Left lung (tissue), 10 donors: Measurements from ENCODE around the gene SYNGR1. TPM values are rescaled to one million over a fixed set of nuclear protein-coding genes. Genes with fewer than 3 reads are reported as not detected.

Experiments used
- ATAC-seq: fragments of 200-7000 bp; cut with Tn5 transposase; one replicate; pipeline ENCODE4 v1.9.1; 2020; ENCODE audit warnings: moderate library complexity
- DNase-seq, 4 donors: peaks; one replicate each; pipeline ENCODE4 v3.0.0-alpha.2; 2013 to 2020
- H3K27ac ChIP-seq, 2 donors: fragments of 200-600 bp; sonication (generic) in 1 of 2; one replicate each; pipeline versions ENCODE4 v1.5.0 to v1.8.0; 2020 to 2021
- H3K27me3 ChIP-seq, 2 donors: fragments of 200-600 bp; sonication (generic) in 1 of 2; one replicate each; pipeline versions ENCODE4 v1.5.0 to v1.8.0; 2020 to 2021
- H3K36me3 ChIP-seq, 2 donors: fragments of 200-600 bp; sonication (generic) in 1 of 2; one replicate each; pipeline versions ENCODE4 v1.5.0 to v1.8.0; 2020 to 2021
- H3K4me1 ChIP-seq, 2 donors: fragments of 200-600 bp; one replicate each; pipeline ENCODE4 v1.8.0; 2021
- H3K4me3 ChIP-seq, 2 donors: fragments of 200-600 bp; sonication (generic) in 1 of 2; one replicate each; pipeline versions ENCODE4 v1.5.0 to v1.8.0; 2020 to 2021; ENCODE audit warnings: mild to moderate bottlenecking in 1 of 2
- H3K9me3 ChIP-seq, 2 donors: fragments of 200-600 bp; sonication (generic) in 1 of 2; one replicate each; pipeline versions ENCODE4 v1.5.0 to v1.8.0; 2020 to 2021
- CTCF ChIP-seq, 2 donors: fragments of 200-600 bp; sonication (generic) in 1 of 2; IDR thresholded peaks; one replicate each; pipeline versions ENCODE4 v1.5.0 to v1.8.0; 2021; ENCODE audit warnings: antibody characterized with exemption in 2 of 2
- intact Hi-C, 2 donors: fragments of 100-400 bp; cut with DNase I; formaldehyde crosslinking; loops; one replicate each; pipeline versions ENCODE4 v1.11.2 to v1.14.2; 2022
- polyA plus RNA-seq, 6 donors: library from polyadenylated mRNA; unstranded; fragments of 120-200 nt; gene quantifications; one replicate each; pipeline ENCODE4 v1.2.1, GENCODE V29; 2013; ENCODE audit not compliant: insufficient read length in 6 of 6
- total RNA-seq, 2 donors: library from RNA; stranded (reverse); fragmentation: NEBNext Ultra II Directional; extraction: Animal tissue kit (Norgen Biotek cat#: 25700); gene quantifications; one replicate each; pipeline ENCODE4 v1.2.1, GENCODE V29; 2021
- donor health status: DM: no; HTN: yes; CAD: no.
- donor health status: DM: no; HTN: no; CAD: no.

Gene SYNGR1
- total and polyA plus RNA-seq, 8 donors, result 5.5 to 32.0 (median 26.5) TPM

- intact Hi-C loops, result no loop called here
- H3K4me1 ChIP-seq, result no peaks in the 10 kb centered on the region
- DNase-seq (no peak), ATAC-seq (no peak)
- H3K27me3 ChIP-seq, result peaks cover 0 to 18% of the 10 kb centered on the region in 2 donors
- H3K27ac ChIP-seq, result no peak overlapping the region
- no peak for TF ChIP-seq CTCF (IDR thresholded peaks at IDR 0.05)
- H3K4me3 ChIP-seq, result no peak overlapping the region
- H3K36me3 ChIP-seq, result peaks cover 0 to 6% of the 10 kb centered on the region in 2 donors
- no peaks in the 10 kb centered on the region for H3K9me3 ChIP-seq
These were observed 31.4 kb downstream of the SYNGR1 start for GRCh38 chr22:39381009-39381755.

- intact Hi-C loops, result no loop called here
- H3K36me3 ChIP-seq, result peaks cover 0 to 4% of the 10 kb centered on the region in 2 donors
- ATAC-seq (no peak), DNase-seq (no peak)
- H3K9me3 ChIP-seq, result no peaks in the 10 kb centered on the region
- TF ChIP-seq CTCF (IDR thresholded peaks at IDR 0.05), result no peak
- no peak overlapping the region for H3K27ac ChIP-seq
- no peaks in the 10 kb centered on the region for H3K4me1 ChIP-seq
- peaks cover 0 to 23% of the 10 kb centered on the region in 2 donors for H3K27me3 ChIP-seq
- no peak overlapping the region for H3K4me3 ChIP-seq
These were observed 32.1 kb downstream of the SYNGR1 start for GRCh38 chr22:39381930-39382329.

- intact Hi-C loops, result no loop called here
- no peaks in the 10 kb centered on the region for H3K9me3 ChIP-seq
- no peak overlapping the region for H3K4me3 ChIP-seq
- peaks cover 0 to 23% of the 10 kb centered on the region in 2 donors for H3K27me3 ChIP-seq
- ATAC-seq (no peak), DNase-seq (no peak)
- no peak for TF ChIP-seq CTCF (IDR thresholded peaks at IDR 0.05)
- no peaks in the 10 kb centered on the region for H3K4me1 ChIP-seq
- H3K36me3 ChIP-seq, result peaks cover 0 to 2% of the 10 kb centered on the region in 2 donors
- H3K27ac ChIP-seq, result no peak overlapping the region
These were observed 32.6 kb downstream of the SYNGR1 start for GRCh38 chr22:39382410-39382809.

- no peaks in the 10 kb centered on the region for H3K36me3 ChIP-seq
These were observed 34.2 kb downstream of the SYNGR1 start for GRCh38 chr22:39383841-39384625.

More at GRCh38 chr22:39383841-39384625, 34.2 kb downstream of the SYNGR1 start:
- Histone ChIP-seq H3K27ac (no peak overlapping the region), H3K9me3 (no peaks in the 10 kb centered on the region), H3K4me3 (no peak overlapping the region), H3K27me3 (peaks cover 0 to 23% of the 10 kb centered on the region in 2 donors), H3K4me1 (peaks cover 7 to 12% of the 10 kb centered on the region in 2 donors)
- intact Hi-C loops, result no loop called here
- no peak for TF ChIP-seq CTCF (IDR thresholded peaks at IDR 0.05)
- ATAC-seq (no peak), DNase-seq (no peak)
